ENCODE results near the gene AGPS. TPM values are rescaled to one million over a fixed set of nuclear protein-coding genes. Genes with fewer than 3 reads are reported as not detected.

The AGPS gene
- polyA plus RNA-seq, 1 of the 3 experiments (the other 2 are of a cell fraction): 10.9 TPM

DNA sequence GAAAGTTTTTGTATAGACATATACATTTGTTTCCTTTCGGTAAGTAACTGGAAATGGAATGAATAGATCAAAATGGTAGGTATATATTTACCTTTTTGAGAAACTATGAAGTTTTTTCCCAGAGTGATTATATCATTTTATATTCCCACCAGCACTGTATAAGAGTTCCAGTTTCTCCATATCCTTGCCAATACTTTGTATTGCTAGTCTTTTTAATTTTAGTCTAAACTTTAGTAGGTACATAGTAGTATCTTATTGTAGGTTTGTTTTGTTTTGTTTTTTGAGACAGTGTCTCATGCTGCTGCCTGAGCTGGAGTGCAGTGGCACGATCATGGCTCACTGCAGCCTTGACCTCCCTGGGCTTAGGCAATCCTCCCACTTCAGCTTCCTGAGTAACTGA lies 56.6 kb downstream of the AGPS start:
- DNase-seq: no peak
- Histone ChIP-seq H3K9me2 (no peaks in the 10 kb centered on the region), H3K79me2 (ENCODE audit: insufficient read depth) (no peaks in the 10 kb centered on the region; the same call in 1 of the 2 replicates), H3K4me3 (ENCODE audit: low read depth in 2 of 2, low read length in 1 of 2) (no peak overlapping the region), H3K36me3 (replicated peaks in 1 of 2; ENCODE audit: control insufficient read depth in 1 of 2, insufficient read depth in 2 of 2, low read length in 1 of 2) (peaks cover 29 to 60% of the 10 kb centered on the region in 2 experiments), H3F3A (replicated peaks; ENCODE audit: insufficient read depth) (peaks cover 22% of the 10 kb centered on the region), H3K9me3 (no peaks in the 10 kb centered on the region), H4K20me1 (ENCODE audit: insufficient read depth) (no peaks in the 10 kb centered on the region), H2AFZ (ENCODE audit: low read depth) (no peak overlapping the region), H3K9ac (no peak overlapping the region), H3K27me3 (ENCODE audit: insufficient read depth) (no peaks in the 10 kb centered on the region), H3K27ac (ENCODE audit: low read depth in 2 of 2, low read length in 1 of 2) (no peak overlapping the region), H3K4me1 (ENCODE audit: control insufficient read depth in 1 of 2, insufficient read depth in 2 of 2, low read depth in 1 of 2, low read length in 1 of 2) (no peaks in the 10 kb centered on the region), H3K4me2 (no peak overlapping the region)
- ChIA-PET CTCF (no interaction called here), POLR2A (no interaction called here)
- TF ChIP-seq MXI1 (IDR thresholded peaks at IDR 0.05; ENCODE audit: low read depth, low read length) (no peak), EZH2phosphoT487 (IDR thresholded peaks at IDR 0.05; ENCODE audit: borderline replicate concordance, low read depth) (no peak), FOXJ3 (CRISPR knock-in tag; IDR thresholded peaks at IDR 0.05) (no peak)
- TF ChIP-seq, protein P1, sequence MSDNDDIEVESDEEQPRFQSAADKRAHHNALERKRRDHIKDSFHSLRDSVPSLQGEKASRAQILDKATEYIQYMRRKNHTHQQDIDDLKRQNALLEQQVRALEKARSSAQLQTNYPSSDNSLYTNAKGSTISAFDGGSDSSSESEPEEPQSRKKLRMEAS (IDR thresholded peaks at IDR 0.05; ENCODE audit: low read depth): no peak
- WGBS (ENCODE audit: low lambda C conversion rate): 92% methylated on average over 2 of the region's 2 CpGs

DNA sequence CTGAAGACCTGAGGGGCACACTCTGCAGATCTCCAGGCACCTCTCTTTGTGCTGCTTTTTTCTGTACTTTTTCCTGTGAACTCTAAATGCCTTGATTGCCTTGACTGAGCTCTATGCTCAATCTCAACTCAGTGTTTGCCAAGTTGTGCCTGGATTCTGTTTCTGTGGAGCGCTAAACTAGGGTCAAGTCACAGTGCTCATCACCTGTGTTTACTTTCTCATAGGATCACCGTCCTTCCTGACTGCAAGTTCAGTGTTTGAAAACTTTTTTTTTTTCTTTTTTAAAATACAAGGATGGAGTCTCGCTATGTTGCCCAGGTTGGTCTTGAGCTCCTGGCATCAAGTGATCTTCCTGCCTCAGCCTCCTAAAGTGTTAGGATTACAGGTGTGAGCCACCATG lies 62.6 kb downstream of the AGPS start:
- CTCF ChIA-PET: interaction anchor here (0.6 to 3.3 kb wide), 5 partner anchors 9 to 308 kb away, joined by 3 to 9 read pairs (median 4); no protein-coding TSS in a partner anchor
- DNase-seq: no peak
- 96% methylated on average over 3 of the region's 3 CpGs for WGBS (ENCODE audit: low lambda C conversion rate)
- POLR2A ChIA-PET: no interaction called here
- H3F3A ChIP-seq (replicated peaks; ENCODE audit: insufficient read depth): peaks cover 21% of the 10 kb centered on the region
- no peak overlapping the region for H3K4me3 ChIP-seq (ENCODE audit: low read depth in 2 of 2, low read length in 1 of 2)
- no peaks in the 10 kb centered on the region for H4K20me1 ChIP-seq (ENCODE audit: insufficient read depth)
- no peaks in the 10 kb centered on the region for H3K9me3 ChIP-seq
- no peak overlapping the region for H2AFZ ChIP-seq (ENCODE audit: low read depth)
- no peaks in the 10 kb centered on the region for H3K27me3 ChIP-seq (ENCODE audit: insufficient read depth)
- no peaks in the 10 kb centered on the region for H3K9me2 ChIP-seq
- peaks cover 5 to 48% of the 10 kb centered on the region in 2 experiments for H3K36me3 ChIP-seq (replicated peaks in 1 of 2; ENCODE audit: control insufficient read depth in 1 of 2, insufficient read depth in 2 of 2, low read length in 1 of 2)
- TF ChIP-seq, protein P2, sequence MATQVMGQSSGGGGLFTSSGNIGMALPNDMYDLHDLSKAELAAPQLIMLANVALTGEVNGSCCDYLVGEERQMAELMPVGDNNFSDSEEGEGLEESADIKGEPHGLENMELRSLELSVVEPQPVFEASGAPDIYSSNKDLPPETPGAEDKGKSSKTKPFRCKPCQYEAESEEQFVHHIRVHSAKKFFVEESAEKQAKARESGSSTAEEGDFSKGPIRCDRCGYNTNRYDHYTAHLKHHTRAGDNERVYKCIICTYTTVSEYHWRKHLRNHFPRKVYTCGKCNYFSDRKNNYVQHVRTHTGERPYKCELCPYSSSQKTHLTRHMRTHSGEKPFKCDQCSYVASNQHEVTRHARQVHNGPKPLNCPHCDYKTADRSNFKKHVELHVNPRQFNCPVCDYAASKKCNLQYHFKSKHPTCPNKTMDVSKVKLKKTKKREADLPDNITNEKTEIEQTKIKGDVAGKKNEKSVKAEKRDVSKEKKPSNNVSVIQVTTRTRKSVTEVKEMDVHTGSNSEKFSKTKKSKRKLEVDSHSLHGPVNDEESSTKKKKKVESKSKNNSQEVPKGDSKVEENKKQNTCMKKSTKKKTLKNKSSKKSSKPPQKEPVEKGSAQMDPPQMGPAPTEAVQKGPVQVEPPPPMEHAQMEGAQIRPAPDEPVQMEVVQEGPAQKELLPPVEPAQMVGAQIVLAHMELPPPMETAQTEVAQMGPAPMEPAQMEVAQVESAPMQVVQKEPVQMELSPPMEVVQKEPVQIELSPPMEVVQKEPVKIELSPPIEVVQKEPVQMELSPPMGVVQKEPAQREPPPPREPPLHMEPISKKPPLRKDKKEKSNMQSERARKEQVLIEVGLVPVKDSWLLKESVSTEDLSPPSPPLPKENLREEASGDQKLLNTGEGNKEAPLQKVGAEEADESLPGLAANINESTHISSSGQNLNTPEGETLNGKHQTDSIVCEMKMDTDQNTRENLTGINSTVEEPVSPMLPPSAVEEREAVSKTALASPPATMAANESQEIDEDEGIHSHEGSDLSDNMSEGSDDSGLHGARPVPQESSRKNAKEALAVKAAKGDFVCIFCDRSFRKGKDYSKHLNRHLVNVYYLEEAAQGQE (IDR thresholded peaks at IDR 0.05; ENCODE audit: low read depth, low read length): no peak
- TF ChIP-seq FOSL2 (IDR thresholded peaks at IDR 0.05; ENCODE audit: borderline replicate concordance, low read depth): no peak
- no peak for TF ChIP-seq RFX5 (IDR thresholded peaks at IDR 0.05; ENCODE audit: low read length)
- TF ChIP-seq GATA2 (CRISPR knock-in tag; IDR thresholded peaks at IDR 0.05): no peak
- no peak for TF ChIP-seq SMC3 (IDR thresholded peaks at IDR 0.05; ENCODE audit: low read depth, low read length)
- TF ChIP-seq ELF1 (IDR thresholded peaks at IDR 0.05): no peak
- no peak for TF ChIP-seq TAF1 (IDR thresholded peaks at IDR 0.05; ENCODE audit: borderline replicate concordance, low read depth, low read length)
- TF ChIP-seq, protein P3, sequence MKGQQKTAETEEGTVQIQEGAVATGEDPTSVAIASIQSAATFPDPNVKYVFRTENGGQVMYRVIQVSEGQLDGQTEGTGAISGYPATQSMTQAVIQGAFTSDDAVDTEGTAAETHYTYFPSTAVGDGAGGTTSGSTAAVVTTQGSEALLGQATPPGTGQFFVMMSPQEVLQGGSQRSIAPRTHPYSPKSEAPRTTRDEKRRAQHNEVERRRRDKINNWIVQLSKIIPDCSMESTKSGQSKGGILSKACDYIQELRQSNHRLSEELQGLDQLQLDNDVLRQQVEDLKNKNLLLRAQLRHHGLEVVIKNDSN (IDR thresholded peaks at IDR 0.05; ENCODE audit: borderline replicate concordance, low read depth): no peak
- TF ChIP-seq FOXM1 (IDR thresholded peaks at IDR 0.05; ENCODE audit: low read depth): no peak
- no peak for TF ChIP-seq CHD2 (IDR thresholded peaks at IDR 0.05; ENCODE audit: low read length, partially characterized antibody)
- TF ChIP-seq, protein P4, sequence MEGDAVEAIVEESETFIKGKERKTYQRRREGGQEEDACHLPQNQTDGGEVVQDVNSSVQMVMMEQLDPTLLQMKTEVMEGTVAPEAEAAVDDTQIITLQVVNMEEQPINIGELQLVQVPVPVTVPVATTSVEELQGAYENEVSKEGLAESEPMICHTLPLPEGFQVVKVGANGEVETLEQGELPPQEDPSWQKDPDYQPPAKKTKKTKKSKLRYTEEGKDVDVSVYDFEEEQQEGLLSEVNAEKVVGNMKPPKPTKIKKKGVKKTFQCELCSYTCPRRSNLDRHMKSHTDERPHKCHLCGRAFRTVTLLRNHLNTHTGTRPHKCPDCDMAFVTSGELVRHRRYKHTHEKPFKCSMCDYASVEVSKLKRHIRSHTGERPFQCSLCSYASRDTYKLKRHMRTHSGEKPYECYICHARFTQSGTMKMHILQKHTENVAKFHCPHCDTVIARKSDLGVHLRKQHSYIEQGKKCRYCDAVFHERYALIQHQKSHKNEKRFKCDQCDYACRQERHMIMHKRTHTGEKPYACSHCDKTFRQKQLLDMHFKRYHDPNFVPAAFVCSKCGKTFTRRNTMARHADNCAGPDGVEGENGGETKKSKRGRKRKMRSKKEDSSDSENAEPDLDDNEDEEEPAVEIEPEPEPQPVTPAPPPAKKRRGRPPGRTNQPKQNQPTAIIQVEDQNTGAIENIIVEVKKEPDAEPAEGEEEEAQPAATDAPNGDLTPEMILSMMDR (IDR thresholded peaks at IDR 0.05): no peak
- TF ChIP-seq JUND (IDR thresholded peaks at IDR 0.05): no peak
- TF ChIP-seq RCOR1 (IDR thresholded peaks at IDR 0.05; ENCODE audit: low read length): no peak
- TF ChIP-seq EZH2phosphoT487 (IDR thresholded peaks at IDR 0.05; ENCODE audit: borderline replicate concordance, low read depth): no peak
- TF ChIP-seq POLR2AphosphoS5 (IDR thresholded peaks at IDR 0.05; ENCODE audit: low read depth, low read length): no peak
- TF ChIP-seq RAD21 (IDR thresholded peaks at IDR 0.05; ENCODE audit: low read length): no peak
- TF ChIP-seq NRF1 (IDR thresholded peaks at IDR 0.05; ENCODE audit: low read depth, low read length): no peak
- TF ChIP-seq, protein P5, sequence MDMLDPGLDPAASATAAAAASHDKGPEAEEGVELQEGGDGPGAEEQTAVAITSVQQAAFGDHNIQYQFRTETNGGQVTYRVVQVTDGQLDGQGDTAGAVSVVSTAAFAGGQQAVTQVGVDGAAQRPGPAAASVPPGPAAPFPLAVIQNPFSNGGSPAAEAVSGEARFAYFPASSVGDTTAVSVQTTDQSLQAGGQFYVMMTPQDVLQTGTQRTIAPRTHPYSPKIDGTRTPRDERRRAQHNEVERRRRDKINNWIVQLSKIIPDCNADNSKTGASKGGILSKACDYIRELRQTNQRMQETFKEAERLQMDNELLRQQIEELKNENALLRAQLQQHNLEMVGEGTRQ (IDR thresholded peaks at IDR 0.05; ENCODE audit: borderline replicate concordance, low read depth, low read length): no peak
- TF ChIP-seq, protein P1 (IDR thresholded peaks at IDR 0.05; ENCODE audit: low read depth): no peak
- H3K79me2 ChIP-seq (ENCODE audit: insufficient read depth): peaks cover 8% of the 10 kb centered on the region
- H3K27ac ChIP-seq (ENCODE audit: low read depth in 2 of 2, low read length in 1 of 2): no peak overlapping the region
- no peaks in the 10 kb centered on the region for H3K4me1 ChIP-seq (ENCODE audit: control insufficient read depth in 1 of 2, insufficient read depth in 2 of 2, low read depth in 1 of 2, low read length in 1 of 2)
- H3K9ac ChIP-seq: no peak overlapping the region
- H3K4me2 ChIP-seq: no peak overlapping the region

All from SK-N-SH (cell line).